ENCODE measurements around the gene HOXA10.

Gene HOXA10

GRCh38 chr7:27132978-27133377 lies 41.1 kb downstream of the HOXA10 start:
- DNase-seq (ENCODE audit: low read depth in 4 of 4, low spot score in 1 of 4) = no peak

GRCh38 chr7:27132214-27132613 lies 41.9 kb downstream of the HOXA10 start:
- DNase-seq (ENCODE audit: low read depth in 4 of 4, low spot score in 1 of 4) = no peak

- DNase-seq (ENCODE audit: low read depth in 4 of 4, low spot score in 1 of 4) = no peak
Observed at GRCh38 chr7:27131390-27131819, 42.7 kb downstream of the HOXA10 start.

GRCh38 chr7:27130540-27131389 lies 43.4 kb downstream of the HOXA10 start, which contains the start of gene HOXA4:
HOXA4 (minus strand) TSS chr7:27130757; CDS start chr7:27130733, 24 bp downstream.
- DNase-seq (ENCODE audit: low read depth in 4 of 4, low spot score in 1 of 4) = peak; percentile 50 to 56 (median 54)

- no peak for DNase-seq (ENCODE audit: low read depth in 4 of 4, low spot score in 1 of 4)
Observed at GRCh38 chr7:27129729-27130539, 44.2 kb downstream of the HOXA10 start.

GRCh38 chr7:27128776-27129728 lies 45.1 kb downstream of the HOXA10 start:
- DNase-seq (ENCODE audit: low read depth in 4 of 4, low spot score in 1 of 4) = no peak

GRCh38 chr7:27128034-27128433 lies 46.1 kb downstream of the HOXA10 start:
- no peak for DNase-seq (ENCODE audit: low read depth in 4 of 4, low spot score in 1 of 4)

GRCh38 chr7:27126596-27127327 lies 47.4 kb downstream of the HOXA10 start:
- no peak for DNase-seq (ENCODE audit: low read depth in 4 of 4, low spot score in 1 of 4)

- no peak for DNase-seq (ENCODE audit: low read depth in 4 of 4, low spot score in 1 of 4)
Observed at GRCh38 chr7:27125986-27126394, 48.1 kb downstream of the HOXA10 start.

GRCh38 chr7:27124902-27125689 lies 49.0 kb downstream of the HOXA10 start:
- DNase-seq (ENCODE audit: low read depth in 4 of 4, low spot score in 1 of 4) = no peak

GRCh38 chr7:27124096-27124901 lies 49.8 kb downstream of the HOXA10 start:
- DNase-seq (ENCODE audit: low read depth in 4 of 4, low spot score in 1 of 4) = no peak

- DNase-seq (ENCODE audit: low read depth in 4 of 4, low spot score in 1 of 4) = no peak
Observed at GRCh38 chr7:27123477-27124053, 50.6 kb downstream of the HOXA10 start.

- no peak for DNase-seq (ENCODE audit: low read depth in 4 of 4, low spot score in 1 of 4)
Observed at GRCh38 chr7:27123007-27123476, 51.1 kb downstream of the HOXA10 start.

GRCh38 chr7:27122077-27122910 lies 51.8 kb downstream of the HOXA10 start:
- no peak for DNase-seq (ENCODE audit: low read depth in 4 of 4, low spot score in 1 of 4)

- no peak for DNase-seq (ENCODE audit: low read depth in 4 of 4, low spot score in 1 of 4)
Observed at GRCh38 chr7:27121684-27122076, 52.4 kb downstream of the HOXA10 start.
